Measurements from ENCODE around the gene ESPL1.
"Not testable (repeated sequence)": the region's sequence is repeated elsewhere in the genome, so short reads cannot be mapped to it uniquely, and the experiment has no call there.

ESPL1 gene

GRCh38 chr12:53299454-53300180 lies 31.5 kb downstream of the ESPL1 start, which contains the start of gene MYG1:
TSS of gene MYG1 (plus strand) at chr12:53299695. CDS start at chr12:53299738, 43 bp downstream.
- DNase-seq (ENCODE audit: low read depth): peak; percentile 85

GRCh38 chr12:53300187-53300586 lies 32.1 kb downstream of the ESPL1 start:
- DNase-seq (ENCODE audit: low read depth): no peak

GRCh38 chr12:53302903-53303302 lies 34.8 kb downstream of the ESPL1 start:
- DNase-seq (ENCODE audit: low read depth): no peak

- no peak for DNase-seq (ENCODE audit: low read depth)
Measured at GRCh38 chr12:53306826-53307225, 38.7 kb downstream of the ESPL1 start.

- no peak for DNase-seq (ENCODE audit: low read depth)
Measured at GRCh38 chr12:53308276-53308675, 40.2 kb downstream of the ESPL1 start.

GRCh38 chr12:53313996-53314395 lies 45.9 kb downstream of the ESPL1 start:
- no peak for DNase-seq (ENCODE audit: low read depth)

- DNase-seq (ENCODE audit: low read depth): no peak
Measured at GRCh38 chr12:53320352-53321195, 52.5 kb downstream of the ESPL1 start.

GRCh38 chr12:53324113-53324778 lies 56.1 kb downstream of the ESPL1 start:
- DNase-seq (ENCODE audit: low read depth): peak; percentile 37

- DNase-seq (ENCODE audit: low read depth): peak; percentile 69
Measured at GRCh38 chr12:53324779-53325510, 56.8 kb downstream of the ESPL1 start.

- DNase-seq (ENCODE audit: low read depth): no peak
Measured at GRCh38 chr12:53325511-53326061, 57.5 kb downstream of the ESPL1 start.

GRCh38 chr12:53326460-53327185 lies 58.5 kb downstream of the ESPL1 start:
- no peak for DNase-seq (ENCODE audit: low read depth)

- no peak for DNase-seq (ENCODE audit: low read depth)
Measured at GRCh38 chr12:53327435-53328042, 59.4 kb downstream of the ESPL1 start.

- no peak for DNase-seq (ENCODE audit: low read depth)
Measured at GRCh38 chr12:53328043-53328435, 59.9 kb downstream of the ESPL1 start.

GRCh38 chr12:53330671-53331070 lies 62.6 kb downstream of the ESPL1 start:
- no peak for DNase-seq (ENCODE audit: low read depth)

- not testable (repeated sequence) for DNase-seq (ENCODE audit: low read depth)
Measured at GRCh38 chr12:53332339-53332738, 64.2 kb downstream of the ESPL1 start.

GRCh38 chr12:53332744-53333143 lies 64.6 kb downstream of the ESPL1 start:
- DNase-seq (ENCODE audit: low read depth): no peak

GRCh38 chr12:53333289-53333688 lies 65.2 kb downstream of the ESPL1 start:
- no peak for DNase-seq (ENCODE audit: low read depth)

- DNase-seq (ENCODE audit: low read depth): no peak
Measured at GRCh38 chr12:53333845-53334244, 65.7 kb downstream of the ESPL1 start.

GRCh38 chr12:53334822-53335221 lies 66.7 kb downstream of the ESPL1 start:
- no peak for DNase-seq (ENCODE audit: low read depth)

GRCh38 chr12:53336181-53336681 lies 68.1 kb downstream of the ESPL1 start, which contains the start of gene SP7:
TSS of gene SP7 (minus strand) at chr12:53336354. CDS start at chr12:53335646, 708 bp downstream.
- no peak for DNase-seq (ENCODE audit: low read depth)

Data from CMK (cell line).